ENCODE results near the gene GRIP2. TPM values are rescaled to one million over a fixed set of nuclear protein-coding genes. Genes with fewer than 3 reads are reported as not detected.

Gene GRIP2
- total RNA-seq, 1 donor from 2014 or later, result 0.52 TPM

GRCh38 chr3:14512281-14512941, 27.7 kb downstream of the GRIP2 start:
- H3K27ac ChIP-seq, result no peak overlapping the region
- no peak for TF ChIP-seq CTCF (IDR thresholded peaks at IDR 0.05)
- no peaks in the 10 kb centered on the region for H3K36me3 ChIP-seq
- no peak overlapping the region for H3K4me3 ChIP-seq
- DNase-seq (peak; percentile 57), ATAC-seq (no peak)
- H3K27me3 ChIP-seq, result no peaks in the 10 kb centered on the region
- H3K9me3 ChIP-seq, result no peaks in the 10 kb centered on the region
- intact Hi-C loops (cut with DNase I), result no loop called here
- no peaks in the 10 kb centered on the region for H3K4me1 ChIP-seq

GRCh38 chr3:14511623-14512280, 28.4 kb downstream of the GRIP2 start:
- H3K9me3 ChIP-seq, result no peaks in the 10 kb centered on the region
- no peaks in the 10 kb centered on the region for H3K4me1 ChIP-seq
- TF ChIP-seq CTCF (IDR thresholded peaks at IDR 0.05), result no peak
- no peak overlapping the region for H3K4me3 ChIP-seq
- H3K27me3 ChIP-seq, result no peaks in the 10 kb centered on the region
- DNase-seq (peak; percentile 49), ATAC-seq (no peak)
- no peak overlapping the region for H3K27ac ChIP-seq
- H3K36me3 ChIP-seq, result no peaks in the 10 kb centered on the region
- intact Hi-C loops (cut with DNase I), result no loop called here

GRCh38 chr3:14510838-14511622, 29.1 kb downstream of the GRIP2 start:
- intact Hi-C loops (cut with DNase I), result no loop called here
- Histone ChIP-seq H3K9me3 (no peaks in the 10 kb centered on the region), H3K27me3 (no peaks in the 10 kb centered on the region), H3K36me3 (no peaks in the 10 kb centered on the region), H3K27ac (no peak overlapping the region), H3K4me1 (no peaks in the 10 kb centered on the region), H3K4me3 (no peak overlapping the region)
- DNase-seq (peak; percentile 51), ATAC-seq (no peak)
- TF ChIP-seq CTCF (IDR thresholded peaks at IDR 0.05), result no peak

GRCh38 chr3:14509796-14510100, 30.4 kb downstream of the GRIP2 start:
- no peak for TF ChIP-seq CTCF (IDR thresholded peaks at IDR 0.05)
- Histone ChIP-seq H3K4me1 (no peaks in the 10 kb centered on the region), H3K27ac (no peak overlapping the region), H3K4me3 (no peak overlapping the region), H3K9me3 (no peaks in the 10 kb centered on the region), H3K27me3 (no peaks in the 10 kb centered on the region), H3K36me3 (no peaks in the 10 kb centered on the region)
- DNase-seq, result peak; percentile 28
- ATAC-seq, result no peak
- intact Hi-C loops (cut with DNase I), result no loop called here

GRCh38 chr3:14508966-14509795, 31.0 kb downstream of the GRIP2 start:
- no peaks in the 10 kb centered on the region for H3K36me3 ChIP-seq
- no peaks in the 10 kb centered on the region for H3K27me3 ChIP-seq
- DNase-seq (peak; percentile 81), ATAC-seq (peak; percentile 76)
- H3K27ac ChIP-seq, result no peak overlapping the region
- no peak overlapping the region for H3K4me3 ChIP-seq
- H3K9me3 ChIP-seq, result no peaks in the 10 kb centered on the region
- peak; percentile 97 for TF ChIP-seq CTCF (IDR thresholded peaks at IDR 0.05)
- intact Hi-C loops (cut with DNase I), result no loop called here
- H3K4me1 ChIP-seq, result no peaks in the 10 kb centered on the region
